ENCODE results near the gene MRGPRE. TPM values are rescaled to one million over a fixed set of nuclear protein-coding genes. Genes with fewer than 3 reads are reported as not detected.

Gene MRGPRE
- total and polyA plus RNA-seq, 4 donors, result 0.23 TPM; not detected in 3

DNA sequence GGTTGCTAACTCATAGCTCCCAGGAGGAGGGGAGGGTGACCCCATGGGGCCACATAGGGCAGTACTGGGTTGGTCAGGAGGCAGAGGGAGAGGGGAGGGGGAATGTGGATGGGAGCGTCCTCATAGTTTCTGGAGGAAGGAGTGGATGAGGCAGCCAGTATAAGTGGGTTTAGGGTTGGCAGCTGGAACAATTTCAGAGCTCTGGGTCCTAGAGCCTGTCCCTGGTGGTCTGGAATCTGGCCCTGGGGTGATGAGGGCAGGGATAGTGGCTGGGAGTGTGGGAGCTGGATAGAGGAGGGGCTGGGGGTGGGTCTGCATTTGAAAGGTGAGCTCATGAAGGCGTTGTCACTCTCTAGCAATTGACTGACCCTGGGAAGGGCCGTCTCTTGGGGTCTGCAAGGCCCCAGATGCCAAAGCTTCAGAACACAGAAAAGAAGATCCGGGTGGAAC, 8.3 kb downstream of the MRGPRE start:
- 40% methylated on average over 4 of the region's 4 CpGs for WGBS
- no peak overlapping the region for H3K4me3 ChIP-seq (ENCODE audit: low read depth in 1 of 3, low read length in 3 of 3)
- H3K9ac ChIP-seq (ENCODE audit: low read depth in 1 of 2, low read length in 2 of 2), result no peak overlapping the region
- peaks cover 0 to 6% (median 2%) of the 10 kb centered on the region in 4 donors for H3K27me3 ChIP-seq (ENCODE audit: control insufficient read depth in 4 of 4, insufficient read depth in 4 of 4, low read length in 3 of 4)
- DNase-seq (ENCODE audit: low spot score), result peak; percentile 31
- no peaks in the 10 kb centered on the region for H3K9me3 ChIP-seq (ENCODE audit: control insufficient read depth in 4 of 4, low read length in 3 of 4)
- H3K27ac ChIP-seq (ENCODE audit: low read depth in 1 of 2, low read length in 2 of 2), result no peak overlapping the region
- TF ChIP-seq RXRA (IDR thresholded peaks at IDR 0.05) (no peak), JUND (IDR thresholded peaks at IDR 0.05) (no peak), HNF4A (conservative IDR thresholded peaks at IDR 0.05) (no peak), MAX (IDR thresholded peaks at IDR 0.05) (no peak)
- H3K36me3 ChIP-seq (ENCODE audit: control insufficient read depth in 4 of 4, insufficient read depth in 3 of 4, low read depth in 1 of 4, low read length in 3 of 4), result no peaks in the 10 kb centered on the region
- H3K4me1 ChIP-seq (ENCODE audit: control insufficient read depth in 4 of 4, insufficient read depth in 4 of 4, low read length in 3 of 4), result no peaks in the 10 kb centered on the region

- no peak overlapping the region for H3K4me3 ChIP-seq (ENCODE audit: low read depth in 1 of 3, low read length in 3 of 3)
- H3K36me3 ChIP-seq (ENCODE audit: control insufficient read depth in 4 of 4, insufficient read depth in 3 of 4, low read depth in 1 of 4, low read length in 3 of 4), result no peaks in the 10 kb centered on the region
- no peaks in the 10 kb centered on the region for H3K9me3 ChIP-seq (ENCODE audit: control insufficient read depth in 4 of 4, low read length in 3 of 4)
- TF ChIP-seq HNF4G (IDR thresholded peaks at IDR 0.05), result no peak
- no peak for TF ChIP-seq RAD21 (IDR thresholded peaks at IDR 0.05)
- TF ChIP-seq MAX (IDR thresholded peaks at IDR 0.05), result no peak
- no peak for TF ChIP-seq YY1 (IDR thresholded peaks at IDR 0.05)
- TF ChIP-seq JUND (IDR thresholded peaks at IDR 0.05), result no peak
- TF ChIP-seq SP1 (IDR thresholded peaks at IDR 0.05), result no peak
- no peak for TF ChIP-seq CTCF (IDR thresholded peaks at IDR 0.05; ENCODE audit: low read depth, low read length, missing input control)
- TF ChIP-seq HNF4A (conservative IDR thresholded peaks at IDR 0.05), result no peak
- TF ChIP-seq, protein P1, sequence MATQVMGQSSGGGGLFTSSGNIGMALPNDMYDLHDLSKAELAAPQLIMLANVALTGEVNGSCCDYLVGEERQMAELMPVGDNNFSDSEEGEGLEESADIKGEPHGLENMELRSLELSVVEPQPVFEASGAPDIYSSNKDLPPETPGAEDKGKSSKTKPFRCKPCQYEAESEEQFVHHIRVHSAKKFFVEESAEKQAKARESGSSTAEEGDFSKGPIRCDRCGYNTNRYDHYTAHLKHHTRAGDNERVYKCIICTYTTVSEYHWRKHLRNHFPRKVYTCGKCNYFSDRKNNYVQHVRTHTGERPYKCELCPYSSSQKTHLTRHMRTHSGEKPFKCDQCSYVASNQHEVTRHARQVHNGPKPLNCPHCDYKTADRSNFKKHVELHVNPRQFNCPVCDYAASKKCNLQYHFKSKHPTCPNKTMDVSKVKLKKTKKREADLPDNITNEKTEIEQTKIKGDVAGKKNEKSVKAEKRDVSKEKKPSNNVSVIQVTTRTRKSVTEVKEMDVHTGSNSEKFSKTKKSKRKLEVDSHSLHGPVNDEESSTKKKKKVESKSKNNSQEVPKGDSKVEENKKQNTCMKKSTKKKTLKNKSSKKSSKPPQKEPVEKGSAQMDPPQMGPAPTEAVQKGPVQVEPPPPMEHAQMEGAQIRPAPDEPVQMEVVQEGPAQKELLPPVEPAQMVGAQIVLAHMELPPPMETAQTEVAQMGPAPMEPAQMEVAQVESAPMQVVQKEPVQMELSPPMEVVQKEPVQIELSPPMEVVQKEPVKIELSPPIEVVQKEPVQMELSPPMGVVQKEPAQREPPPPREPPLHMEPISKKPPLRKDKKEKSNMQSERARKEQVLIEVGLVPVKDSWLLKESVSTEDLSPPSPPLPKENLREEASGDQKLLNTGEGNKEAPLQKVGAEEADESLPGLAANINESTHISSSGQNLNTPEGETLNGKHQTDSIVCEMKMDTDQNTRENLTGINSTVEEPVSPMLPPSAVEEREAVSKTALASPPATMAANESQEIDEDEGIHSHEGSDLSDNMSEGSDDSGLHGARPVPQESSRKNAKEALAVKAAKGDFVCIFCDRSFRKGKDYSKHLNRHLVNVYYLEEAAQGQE (IDR thresholded peaks at IDR 0.05), result no peak
- no peak for TF ChIP-seq FOXA1 (IDR thresholded peaks at IDR 0.05)
- TF ChIP-seq, protein P2, sequence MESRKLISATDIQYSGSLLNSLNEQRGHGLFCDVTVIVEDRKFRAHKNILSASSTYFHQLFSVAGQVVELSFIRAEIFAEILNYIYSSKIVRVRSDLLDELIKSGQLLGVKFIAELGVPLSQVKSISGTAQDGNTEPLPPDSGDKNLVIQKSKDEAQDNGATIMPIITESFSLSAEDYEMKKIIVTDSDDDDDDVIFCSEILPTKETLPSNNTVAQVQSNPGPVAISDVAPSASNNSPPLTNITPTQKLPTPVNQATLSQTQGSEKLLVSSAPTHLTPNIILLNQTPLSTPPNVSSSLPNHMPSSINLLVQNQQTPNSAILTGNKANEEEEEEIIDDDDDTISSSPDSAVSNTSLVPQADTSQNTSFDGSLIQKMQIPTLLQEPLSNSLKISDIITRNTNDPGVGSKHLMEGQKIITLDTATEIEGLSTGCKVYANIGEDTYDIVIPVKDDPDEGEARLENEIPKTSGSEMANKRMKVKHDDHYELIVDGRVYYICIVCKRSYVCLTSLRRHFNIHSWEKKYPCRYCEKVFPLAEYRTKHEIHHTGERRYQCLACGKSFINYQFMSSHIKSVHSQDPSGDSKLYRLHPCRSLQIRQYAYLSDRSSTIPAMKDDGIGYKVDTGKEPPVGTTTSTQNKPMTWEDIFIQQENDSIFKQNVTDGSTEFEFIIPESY (IDR thresholded peaks at IDR 0.05), result no peak
- no peak for TF ChIP-seq RXRA (IDR thresholded peaks at IDR 0.05)
- no peak for TF ChIP-seq NR2F2 (IDR thresholded peaks at IDR 0.05)
- TF ChIP-seq TAF1 (conservative IDR thresholded peaks at IDR 0.05), result no peak
- no peak for TF ChIP-seq EGR1 (IDR thresholded peaks at IDR 0.05; ENCODE audit: low read depth in 2 of 2)
- TF ChIP-seq FOXA2 (IDR thresholded peaks at IDR 0.05), result no peak
- TF ChIP-seq, protein P3, sequence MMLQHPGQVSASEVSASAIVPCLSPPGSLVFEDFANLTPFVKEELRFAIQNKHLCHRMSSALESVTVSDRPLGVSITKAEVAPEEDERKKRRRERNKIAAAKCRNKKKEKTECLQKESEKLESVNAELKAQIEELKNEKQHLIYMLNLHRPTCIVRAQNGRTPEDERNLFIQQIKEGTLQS (IDR thresholded peaks at IDR 0.05), result no peak
- TF ChIP-seq GABPA (IDR thresholded peaks at IDR 0.05 in 1 of 2, conservative IDR thresholded peaks at IDR 0.05 in 1 of 2), result no peak
- H3K27ac ChIP-seq (ENCODE audit: low read depth in 1 of 2, low read length in 2 of 2), result no peak overlapping the region
- H3K9ac ChIP-seq (ENCODE audit: low read depth in 1 of 2, low read length in 2 of 2), result no peak overlapping the region
- DNase-seq (ENCODE audit: low spot score), result peak; percentile 29
- peaks cover 0 to 6% (median 2%) of the 10 kb centered on the region in 4 donors for H3K27me3 ChIP-seq (ENCODE audit: control insufficient read depth in 4 of 4, insufficient read depth in 4 of 4, low read length in 3 of 4)
- 76% methylated on average over 36 of the region's 36 CpGs for WGBS
- no peaks in the 10 kb centered on the region for H3K4me1 ChIP-seq (ENCODE audit: control insufficient read depth in 4 of 4, insufficient read depth in 4 of 4, low read length in 3 of 4)
Observed at GRCh38 chr11:3222941-3223915, 9.0 kb downstream of the MRGPRE start.
